Medulla oblongata (tissue), 1 donor: ENCODE measurements around the gene ZNF883.

Source experiments
- DNase-seq: peaks from one replicate; pipeline ENCODE4 v3.0.0-alpha.2; 2015; ENCODE audit errors: extremely low spot score

Gene ZNF883

DNA sequence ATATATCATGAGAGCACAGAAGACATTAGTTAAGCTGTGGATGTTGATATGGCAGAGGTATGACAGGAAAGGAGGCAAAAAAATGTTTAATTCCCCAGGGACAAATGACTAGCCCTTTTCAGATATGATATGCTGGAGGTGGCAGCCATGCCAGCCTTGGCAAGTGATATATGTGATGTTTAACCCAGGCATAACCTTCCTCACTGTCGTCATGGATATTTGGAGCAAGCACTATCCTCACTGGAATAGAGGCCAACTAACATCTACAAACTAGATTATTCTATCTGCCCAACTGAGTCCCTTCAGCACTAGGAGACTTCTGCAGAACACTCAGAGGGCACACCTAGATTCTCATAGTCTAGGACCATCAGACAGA, 94.0 kb downstream of the ZNF883 start:
- DNase-seq, result no peak

- DNase-seq, result no peak
These were observed 94.7 kb downstream of the ZNF883 start for GRCh38 chr9:112917047-112917986.

DNA sequence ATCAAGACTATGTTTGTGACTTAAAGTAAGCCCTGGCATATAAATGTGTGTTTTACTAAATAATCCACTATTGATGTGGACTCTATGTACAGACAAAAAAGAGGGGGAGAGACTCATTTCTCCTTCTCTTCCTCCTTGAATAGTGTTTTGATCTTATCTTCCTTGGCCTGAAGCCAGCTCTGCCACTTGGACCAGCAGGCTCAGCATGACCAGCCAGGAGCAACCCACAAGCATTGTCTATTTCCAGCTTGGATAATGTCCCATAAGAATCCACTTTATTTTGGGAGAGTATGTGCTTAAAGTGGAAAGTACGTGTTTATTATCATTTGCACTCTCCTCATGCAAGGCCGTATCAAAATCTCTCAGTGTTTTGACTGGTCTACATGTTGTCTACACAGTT, 97.5 kb downstream of the ZNF883 start:
- DNase-seq, result no peak

DNA sequence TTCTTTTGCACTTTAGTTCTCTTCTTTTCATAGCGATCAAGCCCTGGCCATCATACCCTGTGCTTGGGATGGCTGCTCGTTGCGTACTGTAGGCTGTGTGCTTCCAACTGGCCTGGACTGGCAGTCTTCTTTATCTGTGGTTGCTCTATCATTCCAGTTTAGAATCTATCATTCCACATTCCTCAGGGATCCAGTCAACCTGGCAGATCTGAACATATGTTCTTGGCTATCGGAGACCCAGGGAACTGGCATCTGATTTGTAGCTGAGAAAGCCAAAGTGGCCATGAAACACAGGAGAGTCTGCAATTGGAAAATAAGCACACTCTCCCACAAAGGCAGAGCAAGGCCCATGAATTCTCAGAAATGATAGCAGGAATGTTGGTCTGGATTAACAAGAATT, 98.7 kb downstream of the ZNF883 start:
- no peak for DNase-seq

GRCh38 chr9:112912636-112913035, 99.4 kb downstream of the ZNF883 start:
- no peak for DNase-seq

- no peak for DNase-seq
These were observed 100.3 kb downstream of the ZNF883 start for GRCh38 chr9:112911736-112912135.
